Astrocyte of the spinal cord (primary cell): Measurements from ENCODE around the gene SNN.

Source experiments
- DNase-seq: peaks from one replicate; pipeline ENCODE4 v3.0.0; 2011; ENCODE audit warnings: low read depth, low spot score
- H3K4me3 ChIP-seq: 2 replicates; pipeline ENCODE4 v1.5.1; 2011; ENCODE audit warnings: low read depth, mild to moderate bottlenecking, low read length, moderate library complexity
- in situ Hi-C: cut with HindIII; loops from 2 replicates; pipeline ENCODE4 v1.10.0; 2017; ENCODE audit warnings: low sequenced_read_pairs
- TF ChIP-seq, protein P1 (sequence below): IDR thresholded peaks from 2 replicates; pipeline ENCODE4 v1.5.1; 2012; ENCODE audit warnings: low read depth, mild to moderate bottlenecking, low read length, inconsistent platforms

The SNN gene

DNA sequence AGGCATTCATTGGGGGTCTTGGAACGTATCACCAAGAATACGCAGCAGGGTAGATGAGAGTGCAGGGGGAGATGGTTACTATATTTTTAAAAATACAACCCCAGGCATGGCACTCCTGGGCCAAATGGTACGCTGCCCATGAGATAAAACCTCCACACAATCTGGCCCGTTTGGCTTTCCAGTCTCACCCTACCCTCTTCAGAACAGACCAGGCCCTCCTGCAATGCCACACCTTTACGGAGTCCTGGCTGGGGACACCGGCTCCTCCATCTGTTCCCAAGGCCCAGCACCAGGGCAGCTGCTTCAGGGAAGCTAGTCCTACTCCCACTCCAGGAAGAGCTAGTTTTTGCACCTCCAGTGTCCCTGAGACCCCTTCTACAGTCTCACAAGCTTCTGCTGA, 24.4 kb downstream of the SNN start:
- TF ChIP-seq, protein P1, sequence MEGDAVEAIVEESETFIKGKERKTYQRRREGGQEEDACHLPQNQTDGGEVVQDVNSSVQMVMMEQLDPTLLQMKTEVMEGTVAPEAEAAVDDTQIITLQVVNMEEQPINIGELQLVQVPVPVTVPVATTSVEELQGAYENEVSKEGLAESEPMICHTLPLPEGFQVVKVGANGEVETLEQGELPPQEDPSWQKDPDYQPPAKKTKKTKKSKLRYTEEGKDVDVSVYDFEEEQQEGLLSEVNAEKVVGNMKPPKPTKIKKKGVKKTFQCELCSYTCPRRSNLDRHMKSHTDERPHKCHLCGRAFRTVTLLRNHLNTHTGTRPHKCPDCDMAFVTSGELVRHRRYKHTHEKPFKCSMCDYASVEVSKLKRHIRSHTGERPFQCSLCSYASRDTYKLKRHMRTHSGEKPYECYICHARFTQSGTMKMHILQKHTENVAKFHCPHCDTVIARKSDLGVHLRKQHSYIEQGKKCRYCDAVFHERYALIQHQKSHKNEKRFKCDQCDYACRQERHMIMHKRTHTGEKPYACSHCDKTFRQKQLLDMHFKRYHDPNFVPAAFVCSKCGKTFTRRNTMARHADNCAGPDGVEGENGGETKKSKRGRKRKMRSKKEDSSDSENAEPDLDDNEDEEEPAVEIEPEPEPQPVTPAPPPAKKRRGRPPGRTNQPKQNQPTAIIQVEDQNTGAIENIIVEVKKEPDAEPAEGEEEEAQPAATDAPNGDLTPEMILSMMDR = no peak
- in situ Hi-C loops = no loop called here
- DNase-seq = no peak
- H3K4me3 ChIP-seq = no peak overlapping the region

DNA sequence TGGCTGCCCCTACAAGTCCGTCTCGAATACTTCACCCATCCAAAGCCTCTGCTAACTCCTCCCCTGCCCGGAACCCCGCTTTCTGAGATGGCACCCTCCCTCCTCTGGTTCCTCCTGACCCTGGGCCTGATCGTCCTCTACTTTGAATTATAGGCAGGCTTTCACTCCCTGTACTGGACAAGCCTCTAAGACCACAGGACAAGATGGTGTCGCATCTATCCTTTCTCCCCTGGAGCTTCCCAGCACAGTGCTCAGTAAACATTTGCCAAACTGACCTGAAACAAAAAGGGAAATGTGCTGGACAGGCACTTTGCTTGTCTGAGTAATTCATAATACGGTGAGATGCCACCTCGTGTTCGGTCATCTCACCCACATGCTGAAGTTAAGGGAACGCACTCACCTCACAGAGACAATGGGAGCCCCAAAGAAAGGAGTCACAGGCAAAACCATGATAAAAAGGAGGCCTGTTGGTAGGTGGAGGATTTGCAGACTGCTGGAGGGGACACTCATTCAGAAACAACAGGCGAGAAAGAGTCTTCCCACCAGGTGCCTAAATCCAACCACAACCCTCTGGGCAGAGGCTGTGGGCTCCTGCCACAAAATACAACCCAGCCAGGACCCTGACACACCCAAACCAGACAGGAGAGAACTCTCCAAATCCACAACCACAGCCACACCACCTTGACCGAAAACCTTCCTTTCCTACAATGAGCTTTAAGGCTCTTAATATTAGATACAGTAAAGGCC, 28.2 kb downstream of the SNN start:
- TF ChIP-seq, protein P1 = no peak
- DNase-seq = no peak
- H3K4me3 ChIP-seq = no peak overlapping the region
- in situ Hi-C loops = no loop called here

DNA sequence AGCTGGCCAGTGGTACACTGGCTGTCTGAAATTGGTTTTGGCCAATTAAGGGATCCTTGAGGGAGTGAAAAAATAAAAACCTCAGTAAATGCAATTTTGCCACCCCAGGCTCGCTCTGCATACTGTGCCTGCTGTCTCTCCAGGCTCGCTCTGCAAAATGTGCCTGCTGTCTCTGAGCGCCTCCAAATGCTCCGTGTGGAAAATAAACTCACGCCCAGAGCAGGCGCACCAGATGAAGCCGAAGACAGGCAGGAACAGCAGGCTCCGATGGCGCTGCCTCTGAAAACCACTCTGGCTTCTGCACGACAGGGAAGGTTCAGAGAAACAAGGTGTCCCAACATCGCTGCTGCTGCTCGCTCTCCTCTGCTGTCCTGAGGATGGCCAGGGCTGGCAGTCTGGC, 29.1 kb downstream of the SNN start:
- in situ Hi-C loops = no loop called here
- no peak overlapping the region for H3K4me3 ChIP-seq
- DNase-seq = no peak
- TF ChIP-seq, protein P1 = no peak

DNA sequence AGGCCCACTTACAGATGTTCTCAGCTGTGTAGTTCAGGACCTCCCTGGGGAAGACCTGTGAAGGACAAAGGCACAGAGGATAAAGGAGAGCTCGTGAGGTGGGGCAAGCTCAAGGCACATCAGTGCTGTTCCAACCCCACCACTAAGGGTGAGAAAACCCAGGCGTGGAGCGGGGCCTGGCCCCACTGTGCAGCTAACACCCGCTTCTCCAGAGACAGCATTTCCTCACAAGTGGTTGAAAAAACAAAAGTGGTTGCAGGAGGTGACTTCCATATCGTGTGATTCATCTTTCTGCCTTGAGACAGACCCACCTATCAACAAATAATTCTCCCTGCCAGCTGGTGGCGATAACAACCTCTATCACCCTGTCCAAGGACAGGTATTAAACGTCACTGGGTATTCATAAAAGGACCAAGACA, 30.0 kb downstream of the SNN start:
- peak; percentile 26 for DNase-seq
- in situ Hi-C loops = no loop called here

DNA sequence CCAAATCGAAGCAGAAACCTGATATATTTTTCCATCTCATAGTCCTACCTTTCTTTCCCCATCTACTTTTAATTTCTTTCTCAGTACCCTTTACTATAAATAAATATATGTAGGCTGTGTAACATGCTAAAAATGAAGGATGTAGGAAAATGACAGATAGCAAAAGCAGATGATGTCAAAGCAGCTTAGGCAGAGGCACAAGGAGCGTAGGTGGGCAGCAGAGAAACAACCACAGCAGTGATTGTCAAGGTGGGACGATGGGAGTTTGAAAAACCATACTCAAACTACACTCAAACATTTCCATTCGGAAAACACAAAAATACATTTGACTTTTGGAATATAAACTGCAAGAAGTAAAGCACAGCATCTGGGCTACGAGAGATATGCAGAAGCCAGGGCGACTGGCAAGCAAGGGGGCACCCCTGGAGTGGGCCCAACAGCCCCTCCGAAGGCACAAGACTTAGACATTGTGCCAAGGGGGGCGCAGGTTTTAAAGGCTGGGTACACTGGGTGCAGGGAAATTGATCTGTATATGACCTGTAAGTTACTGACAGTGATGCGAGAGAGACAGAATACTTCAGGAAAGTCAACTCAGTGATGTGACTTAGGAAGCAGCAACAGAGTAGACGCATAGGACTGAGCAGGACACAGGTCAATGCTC, 31.1 kb downstream of the SNN start:
- no peak overlapping the region for H3K4me3 ChIP-seq
- DNase-seq = no peak
- in situ Hi-C loops = no loop called here
- TF ChIP-seq, protein P1 = no peak

More for the DNA sequence above, 30.0 kb downstream of the SNN start:
- TF ChIP-seq, protein P1 = peak; percentile 14
- H3K4me3 ChIP-seq = no peak overlapping the region

DNA sequence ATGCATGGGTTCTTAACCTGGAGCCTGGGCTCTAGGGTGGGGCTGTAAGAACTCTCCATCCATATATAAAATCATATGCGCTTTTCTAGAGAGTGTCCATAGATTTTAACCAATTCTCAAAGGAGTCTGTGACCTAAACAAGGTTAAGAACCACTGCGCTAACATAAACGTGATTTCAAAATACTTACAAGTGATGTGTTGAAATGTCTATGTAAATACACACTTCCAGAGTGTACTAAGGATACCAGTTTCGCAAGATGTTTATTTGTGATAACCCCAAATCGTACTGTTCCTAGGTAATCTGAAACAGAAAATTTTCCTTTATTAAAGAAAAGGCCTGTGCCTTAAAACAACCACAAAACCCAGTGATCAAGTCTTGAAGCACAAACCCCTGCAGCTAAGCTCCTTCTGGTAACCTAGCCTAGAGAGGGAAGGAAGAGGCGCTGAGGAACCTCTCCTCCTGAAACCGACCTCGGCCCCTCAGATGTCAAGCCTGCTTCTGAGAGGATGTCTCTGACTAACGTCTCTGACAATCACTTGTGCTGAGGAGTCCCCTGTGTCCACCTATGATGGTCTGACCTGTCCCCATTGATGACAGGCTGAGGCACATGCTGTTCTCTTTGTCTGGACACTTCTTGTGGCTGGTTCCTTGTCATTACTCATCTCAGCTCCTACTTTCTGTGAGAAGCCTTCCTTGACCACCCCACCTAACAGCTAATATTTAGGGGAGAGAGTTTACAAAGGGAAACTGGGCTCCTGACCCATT, 32.2 kb downstream of the SNN start:
- no peak for DNase-seq
- in situ Hi-C loops = no loop called here
- no peak overlapping the region for H3K4me3 ChIP-seq
- TF ChIP-seq, protein P1 = no peak
